Panc1 (cell line): Measurements from ENCODE around the gene RWDD1. TPM values are rescaled to one million over a fixed set of nuclear protein-coding genes. Genes with fewer than 3 reads are reported as not detected.

Experiments used
- ATAC-seq: fragments of 200-7000 bp; cut with Tn5 transposase; 2 replicates; pipeline ENCODE4 v1.9.1; 2020; ENCODE audit warnings: mild to moderate bottlenecking, moderate library complexity
- BruUV-seq: library from RNA; stranded (reverse); fragments of 400-500 nt; replicated peaks from 2 replicates; lab custom pipeline; 2021; lab: Mats Ljungman, UMichigan
- CTCF ChIA-PET: fragments of 300-600 bp; sonication (Branson Sonifier 250); formaldehyde crosslinking; loops from one replicate; lab custom pipeline; 2022; ENCODE audit warnings: antibody characterized with exemption; lab: Charles Lee
- POLR2A ChIA-PET: fragments of 300-600 bp; sonication (Branson Sonifier 250); formaldehyde crosslinking; loops from one replicate; lab custom pipeline; 2022; ENCODE audit warnings: antibody characterized with exemption; lab: Charles Lee
- DNase-seq: peaks from one replicate; pipeline ENCODE4 v3.0.0-alpha.2; 2010; ENCODE audit warnings: low read depth, low spot score
- H3K27ac ChIP-seq: 2 replicates; pipeline ENCODE4 v1.5.1; 2011; ENCODE audit warnings: mild to moderate bottlenecking, low read length, inconsistent platforms
- H3K27me3 ChIP-seq: fragments of 200-500 bp; sonication (Bioruptor generic); 2 replicates; pipeline ENCODE4 v1.6.0; 2014; ENCODE audit warnings: low read length, inconsistent platforms; ENCODE audit not compliant: control insufficient read depth, insufficient read depth
- H3K36me3 ChIP-seq: fragments of 200-500 bp; sonication (Bioruptor generic); 2 replicates; pipeline ENCODE4 v1.5.1; 2014; ENCODE audit warnings: inconsistent platforms, mild to moderate bottlenecking, low read length, moderate library complexity; ENCODE audit not compliant: control insufficient read depth, insufficient read depth
- H3K4me1 ChIP-seq: 2 replicates; pipeline ENCODE4 v1.5.1; 2011; ENCODE audit warnings: inconsistent platforms, mild to moderate bottlenecking, low read length, moderate library complexity; ENCODE audit not compliant: control insufficient read depth, insufficient read depth
- H3K4me3 ChIP-seq, 2 experiments: 2 replicates each; pipeline ENCODE4 v1.5.1; 2011 to 2012; ENCODE audit warnings: low read depth in 2 of 2, low read length in 2 of 2, mild to moderate bottlenecking in 2 of 2, inconsistent platforms in 1 of 2, moderate library complexity in 1 of 2
- H3K9me3 ChIP-seq: fragments of 200-500 bp; sonication (Bioruptor generic); 2 replicates; pipeline ENCODE4 v1.5.1; 2014; ENCODE audit warnings: low read depth, mild to moderate bottlenecking, inconsistent platforms, low read length, moderate library complexity; ENCODE audit not compliant: control insufficient read depth, insufficient read depth
- POLR2AphosphoS5 ChIP-seq: IDR thresholded peaks from 2 replicates; pipeline ENCODE4 v1.6.1; 2012; ENCODE audit warnings: mild to moderate bottlenecking, low read depth, low read length, moderate library complexity
- REST ChIP-seq, 2 experiments: IDR thresholded peaks; 2 replicates each; pipeline ENCODE4 v1.6.1; 2011 to 2012; ENCODE audit warnings: low read depth in 2 of 2, control low read depth in 1 of 2, low read length in 1 of 2, mild to moderate bottlenecking in 1 of 2, moderate library complexity in 1 of 2; ENCODE audit not compliant: insufficient read depth in 1 of 2
- SIN3A ChIP-seq: IDR thresholded peaks from 2 replicates; pipeline ENCODE4 v1.6.1; 2012; ENCODE audit warnings: low read depth, mild to moderate bottlenecking, low read length, moderate library complexity, borderline replicate concordance; ENCODE audit not compliant: insufficient read depth
- TCF7L2 ChIP-seq: IDR thresholded peaks from 2 replicates; pipeline ENCODE4 v1.6.1; 2011; ENCODE audit warnings: mild to moderate bottlenecking, low read depth, low read length, inconsistent platforms
- in situ Hi-C: cut with HindIII; loops from 2 replicates; pipeline ENCODE4 v1.10.0; 2016; ENCODE audit warnings: low sequenced_read_pairs, low pct_unique_long_range_greater_than_20kb
- intact Hi-C: fragments of 100-400 bp; cut with micrococcal nuclease; formaldehyde crosslinking; loops from one replicate; pipeline ENCODE4 v1.10.0; 2022; ENCODE audit not compliant: unreplicated experiment
- total RNA-seq: library from RNA; stranded (reverse); gene quantifications from one replicate; pipeline ENCODE4 v1.2.1, GENCODE V29; 2021; ENCODE audit not compliant: unreplicated experiment
- TF ChIP-seq, protein P1 (sequence below): fragments of 450-650 bp; IDR thresholded peaks from 2 replicates; pipeline ENCODE4 v1.5.1; 2017; ENCODE audit warnings: mild to moderate bottlenecking

RWDD1 gene
- total RNA-seq, 1 experiment from 2014 or later, result 68.0 TPM

DNA sequence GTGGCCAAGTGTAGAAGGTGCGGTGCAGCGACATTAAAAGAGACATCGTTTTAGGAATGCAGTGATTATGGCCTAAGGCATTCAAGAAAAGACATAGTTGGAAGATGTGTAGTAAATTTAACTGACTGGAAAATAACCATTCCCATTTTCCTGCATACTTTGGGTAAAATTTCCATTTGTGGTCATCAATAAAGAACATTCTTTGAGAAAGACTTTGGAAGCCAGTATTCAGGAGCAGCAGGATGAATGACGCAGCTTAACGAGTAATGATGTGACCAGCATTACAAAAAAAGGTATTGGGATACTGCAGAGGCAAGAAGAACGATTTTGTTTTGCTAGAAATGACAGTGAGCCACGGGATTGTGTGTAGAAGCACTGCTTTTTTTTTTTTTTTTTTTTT is 7.0 kb upstream of the RWDD1 start:
- CTCF ChIA-PET, result no interaction called here
- intact Hi-C loops (no loop called here), in situ Hi-C loops (no loop called here)
- peaks cover under 1% of the 10 kb centered on the region; the same call in 1 of the 2 replicates for H3K4me1 ChIP-seq
- no peaks in the 10 kb centered on the region for H3K9me3 ChIP-seq
- peaks cover 25% of the 10 kb centered on the region for H3K27me3 ChIP-seq
- TF ChIP-seq REST (IDR thresholded peaks at IDR 0.05; ENCODE audit: insufficient read depth in 1 of 2, low read depth in 2 of 2, low read length in 1 of 2), result no peak
- TF ChIP-seq, protein P1, sequence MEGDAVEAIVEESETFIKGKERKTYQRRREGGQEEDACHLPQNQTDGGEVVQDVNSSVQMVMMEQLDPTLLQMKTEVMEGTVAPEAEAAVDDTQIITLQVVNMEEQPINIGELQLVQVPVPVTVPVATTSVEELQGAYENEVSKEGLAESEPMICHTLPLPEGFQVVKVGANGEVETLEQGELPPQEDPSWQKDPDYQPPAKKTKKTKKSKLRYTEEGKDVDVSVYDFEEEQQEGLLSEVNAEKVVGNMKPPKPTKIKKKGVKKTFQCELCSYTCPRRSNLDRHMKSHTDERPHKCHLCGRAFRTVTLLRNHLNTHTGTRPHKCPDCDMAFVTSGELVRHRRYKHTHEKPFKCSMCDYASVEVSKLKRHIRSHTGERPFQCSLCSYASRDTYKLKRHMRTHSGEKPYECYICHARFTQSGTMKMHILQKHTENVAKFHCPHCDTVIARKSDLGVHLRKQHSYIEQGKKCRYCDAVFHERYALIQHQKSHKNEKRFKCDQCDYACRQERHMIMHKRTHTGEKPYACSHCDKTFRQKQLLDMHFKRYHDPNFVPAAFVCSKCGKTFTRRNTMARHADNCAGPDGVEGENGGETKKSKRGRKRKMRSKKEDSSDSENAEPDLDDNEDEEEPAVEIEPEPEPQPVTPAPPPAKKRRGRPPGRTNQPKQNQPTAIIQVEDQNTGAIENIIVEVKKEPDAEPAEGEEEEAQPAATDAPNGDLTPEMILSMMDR, result no peak
- no peak for TF ChIP-seq TCF7L2
- TF ChIP-seq SIN3A, result no peak
- TF ChIP-seq POLR2AphosphoS5, result no peak
- BruUV-seq, result no TSS peak
- no peaks in the 10 kb centered on the region for H3K36me3 ChIP-seq
- POLR2A ChIA-PET, result no interaction called here
- no peak overlapping the region for H3K4me3 ChIP-seq
- no peak for DNase-seq
- ATAC-seq, result no peak
- H3K27ac ChIP-seq, result no peak overlapping the region

- POLR2A ChIA-PET, result no interaction called here
- Histone ChIP-seq H3K4me3 (no peak overlapping the region), H3K4me1 (peaks cover 9% of the 10 kb centered on the region), H3K27ac (no peak overlapping the region), H3K9me3 (no peaks in the 10 kb centered on the region), H3K27me3 (peaks cover 19% of the 10 kb centered on the region), H3K36me3 (no peaks in the 10 kb centered on the region)
- intact Hi-C loops, result no loop called here
- in situ Hi-C loops, result no loop called here
- ATAC-seq (no peak), DNase-seq (no peak)
- CTCF ChIA-PET, result interaction anchor here (0.5 kb wide), 1 partner anchor 213 kb away, joined by 3 read pairs; no protein-coding TSS in a partner anchor
- TF ChIP-seq, protein P1, result no peak
- no peak for TF ChIP-seq REST (IDR thresholded peaks at IDR 0.05; ENCODE audit: insufficient read depth in 1 of 2, low read depth in 2 of 2, low read length in 1 of 2)
- TF ChIP-seq SIN3A, result no peak
- TF ChIP-seq POLR2AphosphoS5, result no peak
- no peak for TF ChIP-seq TCF7L2
- BruUV-seq, result no TSS peak
Observed at GRCh38 chr6:116564921-116565872, 6.1 kb upstream of the RWDD1 start.
